ENCODE results near the gene XRN1. TPM values are rescaled to one million over a fixed set of nuclear protein-coding genes. Genes with fewer than 3 reads are reported as not detected.
"Not testable (repeated sequence)": the region's sequence is repeated elsewhere in the genome, so short reads cannot be mapped to it uniquely, and the experiment has no call there.

The XRN1 gene
- total and polyA plus RNA-seq, 2 donors (not counting 1 experiment from before 2014, with no cell fraction given), result 6.3 to 91.8 TPM

DNA sequence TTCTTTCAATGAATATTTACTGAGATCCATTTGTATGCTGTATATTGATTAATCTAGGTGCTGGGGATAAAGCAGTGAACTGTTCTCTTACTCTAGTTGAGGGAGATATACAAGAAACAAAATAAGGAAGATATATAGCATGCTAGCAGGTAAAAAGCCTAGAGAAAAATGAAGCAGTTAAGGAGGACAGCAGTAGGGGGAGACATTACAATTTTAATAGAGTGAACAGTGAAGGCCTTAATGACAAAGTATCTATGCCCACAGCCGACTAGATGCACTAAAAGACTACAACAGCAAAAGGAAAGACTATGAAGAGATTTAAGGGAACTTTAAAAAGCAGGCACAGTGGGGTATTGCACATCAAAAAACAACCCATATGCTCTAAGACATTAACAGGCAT is 81.4 kb downstream of the XRN1 start:
- intact Hi-C loops (cut with micrococcal nuclease), result no loop called here
- H3K9me3 ChIP-seq (ENCODE audit: control extremely low read depth in 1 of 3, control insufficient read depth in 2 of 3, insufficient read depth in 1 of 3, low read length in 2 of 3), result no peaks in the 10 kb centered on the region
- no peak overlapping the region for H3K27ac Mint-ChIP-seq

DNA sequence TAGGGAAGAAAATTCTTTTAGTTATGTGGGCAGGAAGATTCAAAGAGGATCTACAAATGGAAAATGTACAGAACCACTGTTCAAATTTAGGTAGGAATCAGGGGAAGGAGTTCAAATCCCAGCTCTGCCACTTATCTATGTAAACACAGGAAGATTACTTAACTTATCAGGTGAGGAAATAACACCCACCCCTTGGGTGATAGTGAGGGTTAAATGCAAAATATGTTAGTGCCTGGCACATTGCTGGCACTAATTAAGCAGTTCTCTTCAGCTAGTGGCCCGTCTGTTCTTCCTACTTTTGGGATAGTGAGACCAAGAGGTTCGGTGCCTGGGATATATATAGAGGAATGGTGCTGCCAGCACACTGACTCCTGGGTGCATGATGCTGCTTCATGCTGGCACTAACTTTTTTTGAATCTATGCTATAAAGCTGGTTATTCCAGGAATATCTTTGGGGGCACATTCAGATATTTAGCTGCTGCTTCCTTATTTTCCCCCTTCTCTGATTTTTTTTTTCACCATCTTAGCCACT is 83.8 kb downstream of the XRN1 start:
- ATAC-seq (ENCODE audit: low read depth) (no peak), DNase-seq (no peak)
- 100% methylated on average over 2 of the region's 2 CpGs for WGBS (ENCODE audit: insufficient coverage)
- TF ChIP-seq EZH2 (IDR thresholded peaks at IDR 0.05; ENCODE audit: borderline replicate concordance, insufficient read depth, low read depth, low read length, poor library complexity, severe bottlenecking) (no peak), CTCF (IDR thresholded peaks at IDR 0.05) (no peak)
- Histone ChIP-seq H4K20me1 (ENCODE audit: control insufficient read depth, insufficient read depth, low read length, poor library complexity, severe bottlenecking) (no peaks in the 10 kb centered on the region), H3K4me2 (replicated peaks; ENCODE audit: low read depth, low read length, poor library complexity, severe bottlenecking) (no peak overlapping the region), H3K79me2 (ENCODE audit: control insufficient read depth, insufficient read depth, low read length) (no peaks in the 10 kb centered on the region), H3K4me1 (ENCODE audit: control insufficient read depth in 2 of 2, insufficient read depth in 2 of 2, low read length in 2 of 2) (no peaks in the 10 kb centered on the region), H3K36me3 (replicated peaks in 1 of 2; ENCODE audit: control extremely low read depth in 1 of 2, control insufficient read depth in 1 of 2, extremely low read depth in 1 of 2, insufficient read depth in 2 of 2, low read length in 1 of 2) (peaks cover 9 to 46% of the 10 kb centered on the region in 2 experiments), H3K9me3 (ENCODE audit: control extremely low read depth in 1 of 3, control insufficient read depth in 2 of 3, insufficient read depth in 1 of 3, low read length in 2 of 3) (no peaks in the 10 kb centered on the region), H2AFZ (ENCODE audit: insufficient read depth, low read depth, low read length, poor library complexity, severe bottlenecking) (no peak overlapping the region), H3K4me3 (ENCODE audit: control extremely low read depth in 1 of 5, extremely low read depth in 1 of 5, insufficient read depth in 1 of 5, low read depth in 2 of 5, low read length in 4 of 5) (no peak overlapping the region), H3K27ac (ENCODE audit: low read length in 2 of 2) (no peak overlapping the region), H3K9ac (ENCODE audit: low read length) (no peak overlapping the region), H3K27me3 (replicated peaks in 1 of 4; ENCODE audit: control extremely low read depth in 1 of 4, control insufficient read depth in 3 of 4, insufficient read depth in 4 of 4, low read length in 3 of 4) (no peaks in the 10 kb centered on the region)
- POLR2A ChIA-PET, result no interaction called here
- Mint-ChIP-seq H3K9me3 (ENCODE audit: insufficient read depth) (no peaks in the 10 kb centered on the region), H3K4me1 (no peaks in the 10 kb centered on the region), H3K27ac (no peak overlapping the region), H3K27me3 (no peaks in the 10 kb centered on the region), H3K4me3 (no peak overlapping the region)
- intact Hi-C loops (cut with micrococcal nuclease), result no loop called here
- CTCF ChIA-PET, result interaction anchor here (0.7 to 1.5 kb wide), 2 partner anchors 14 to 238 kb away, joined by 3 to 4 read pairs; no protein-coding TSS in a partner anchor

More for the DNA sequence above, 81.4 kb downstream of the XRN1 start:
- no peaks in the 10 kb centered on the region for H3K27me3 Mint-ChIP-seq
- POLR2A ChIA-PET, result no interaction called here
- no peak overlapping the region for H3K4me3 Mint-ChIP-seq
- no peaks in the 10 kb centered on the region for H3K9me3 Mint-ChIP-seq (ENCODE audit: insufficient read depth)
- no CpG with 5 or more reads among the region's 1 CpG for WGBS (ENCODE audit: insufficient coverage)
- no peak for TF ChIP-seq EZH2 (IDR thresholded peaks at IDR 0.05; ENCODE audit: borderline replicate concordance, insufficient read depth, low read depth, low read length, poor library complexity, severe bottlenecking)
- TF ChIP-seq CTCF (IDR thresholded peaks at IDR 0.05), result no peak
- Histone ChIP-seq H3K4me3 (ENCODE audit: control extremely low read depth in 1 of 5, extremely low read depth in 1 of 5, insufficient read depth in 1 of 5, low read depth in 2 of 5, low read length in 4 of 5) (no peak overlapping the region), H3K36me3 (replicated peaks in 1 of 2; ENCODE audit: control extremely low read depth in 1 of 2, control insufficient read depth in 1 of 2, extremely low read depth in 1 of 2, insufficient read depth in 2 of 2, low read length in 1 of 2) (peaks cover 5 to 41% of the 10 kb centered on the region in 2 experiments), H3K9ac (ENCODE audit: low read length) (no peak overlapping the region), H3K79me2 (ENCODE audit: control insufficient read depth, insufficient read depth, low read length) (no peaks in the 10 kb centered on the region), H3K27ac (ENCODE audit: low read length in 2 of 2) (no peak overlapping the region), H3K27me3 (replicated peaks in 1 of 4; ENCODE audit: control extremely low read depth in 1 of 4, control insufficient read depth in 3 of 4, insufficient read depth in 4 of 4, low read length in 3 of 4) (no peaks in the 10 kb centered on the region), H3K4me1 (ENCODE audit: control insufficient read depth in 2 of 2, insufficient read depth in 2 of 2, low read length in 2 of 2) (no peaks in the 10 kb centered on the region), H4K20me1 (ENCODE audit: control insufficient read depth, insufficient read depth, low read length, poor library complexity, severe bottlenecking) (no peaks in the 10 kb centered on the region), H3K4me2 (replicated peaks; ENCODE audit: low read depth, low read length, poor library complexity, severe bottlenecking) (no peak overlapping the region), H2AFZ (ENCODE audit: insufficient read depth, low read depth, low read length, poor library complexity, severe bottlenecking) (no peak overlapping the region)
- no peak for ATAC-seq (ENCODE audit: low read depth)
- CTCF ChIA-PET, result no interaction called here
- DNase-seq, result no peak
- H3K4me1 Mint-ChIP-seq, result no peaks in the 10 kb centered on the region

- ATAC-seq (ENCODE audit: low read depth); H3K27ac ChIP-seq (ENCODE audit: low read length in 2 of 2); H3K9me3 ChIP-seq (ENCODE audit: control extremely low read depth in 1 of 3, control insufficient read depth in 2 of 3, insufficient read depth in 1 of 3, low read length in 2 of 3); H4K20me1 ChIP-seq (ENCODE audit: control insufficient read depth, insufficient read depth, low read length, poor library complexity, severe bottlenecking); DNase-seq; H3K4me3 ChIP-seq (ENCODE audit: control extremely low read depth in 1 of 5, extremely low read depth in 1 of 5, insufficient read depth in 1 of 5, low read depth in 2 of 5, low read length in 4 of 5); H3K9me3 Mint-ChIP-seq (ENCODE audit: insufficient read depth); H2AFZ ChIP-seq (ENCODE audit: insufficient read depth, low read depth, low read length, poor library complexity, severe bottlenecking); H3K4me2 ChIP-seq (replicated peaks; ENCODE audit: low read depth, low read length, poor library complexity, severe bottlenecking); POLR2A ChIA-PET; H3K9ac ChIP-seq (ENCODE audit: low read length); H3K27me3 Mint-ChIP-seq; H3K4me1 ChIP-seq (ENCODE audit: control insufficient read depth in 2 of 2, insufficient read depth in 2 of 2, low read length in 2 of 2); intact Hi-C loops (cut with micrococcal nuclease); H3K79me2 ChIP-seq (ENCODE audit: control insufficient read depth, insufficient read depth, low read length); H3K27ac Mint-ChIP-seq; H3K4me1 Mint-ChIP-seq; H3K4me3 Mint-ChIP-seq; H3K27me3 ChIP-seq (replicated peaks in 1 of 4; ENCODE audit: control extremely low read depth in 1 of 4, control insufficient read depth in 3 of 4, insufficient read depth in 4 of 4, low read length in 3 of 4): not testable (repeated sequence)
- no CpG with 5 or more reads among the region's 2 CpGs for WGBS (ENCODE audit: insufficient coverage)
- H3K36me3 ChIP-seq (replicated peaks in 1 of 2; ENCODE audit: control extremely low read depth in 1 of 2, control insufficient read depth in 1 of 2, extremely low read depth in 1 of 2, insufficient read depth in 2 of 2, low read length in 1 of 2), result peaks cover 9 to 46% of the 10 kb centered on the region in 2 experiments
- CTCF ChIA-PET, result interaction anchor here (0.7 to 1.5 kb wide), 2 partner anchors 14 to 238 kb away, joined by 3 to 4 read pairs; no protein-coding TSS in a partner anchor
These were observed 84.4 kb downstream of the XRN1 start for GRCh38 chr3:142363433-142363832.
